ENCODE measurements around the gene TRIM69.

TRIM69 gene

GRCh38 chr15:44811337-44811736 is 75.0 kb downstream of the TRIM69 start:
- DNase-seq, result no peak

DNA sequence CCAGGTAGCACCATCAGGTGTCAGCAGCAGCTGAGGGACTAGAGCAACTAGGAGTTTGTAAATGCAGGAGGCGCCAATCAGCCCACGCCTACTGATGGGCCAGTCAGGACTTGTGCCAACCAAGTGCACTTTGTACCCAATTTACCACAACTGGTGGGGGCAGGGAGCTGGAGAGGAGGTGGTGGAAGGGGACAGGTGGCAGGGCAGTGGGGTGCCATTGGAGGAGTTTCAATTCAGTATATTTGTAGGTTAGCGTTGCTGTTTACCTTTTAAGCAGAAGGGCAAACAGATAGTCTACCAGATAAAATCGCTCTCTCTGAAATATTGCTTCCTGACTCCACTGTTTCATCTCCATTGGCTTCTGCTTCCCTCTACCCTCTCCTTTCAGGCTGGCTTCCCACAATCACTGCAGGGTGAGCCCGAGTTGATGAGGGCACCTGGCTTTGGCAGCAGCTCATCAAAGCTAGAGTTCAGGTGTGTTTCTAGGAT is 75.7 kb downstream of the TRIM69 start:
- DNase-seq, result no peak

DNA sequence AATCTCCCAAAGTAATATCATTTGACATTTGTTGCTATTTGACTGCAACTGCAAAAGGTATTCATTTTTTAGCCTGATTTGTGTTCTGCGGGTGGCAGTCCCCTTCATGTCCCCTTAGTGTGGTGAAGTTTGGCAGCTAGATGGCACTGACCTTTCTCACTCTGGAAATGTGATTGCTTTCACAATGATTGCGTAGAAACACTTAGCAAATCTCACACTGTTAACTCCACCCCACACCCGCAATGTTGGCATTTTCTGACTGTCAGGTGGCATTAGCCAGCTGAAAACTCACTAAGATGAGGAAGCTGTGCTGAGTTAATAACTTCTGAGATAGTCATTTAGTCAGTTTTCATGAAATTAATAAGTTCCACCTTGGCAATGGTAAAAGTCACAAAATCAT is 76.9 kb downstream of the TRIM69 start:
- no peak for DNase-seq

Measured in stimulated activated CD8-positive, alpha-beta memory T cell treated with anti-CD3 and anti-CD28 coated beads, Interleukin-4, amount 100 ng/mL, for 48 hours (primary cell).